Memory B cell (primary cell): ENCODE measurements around the gene MICOS13.

Experiments used
- ATAC-seq: fragments of 150-1000 bp; cut with Tn5 transposase; 2 replicates; pipeline ENCODE4 v1.10.0; 2021; ENCODE audit warnings: low read depth, mild to moderate bottlenecking, moderate library complexity
- DNase-seq, 2 donors: peaks; one replicate each; pipeline ENCODE4 v3.0.0; 2022; ENCODE audit warnings: low spot score in 2 of 2
- H3K27ac Mint-ChIP-seq: one replicate; pipeline ENCODE4 v1.8.0; 2022; ENCODE audit warnings: mild to moderate bottlenecking, moderate library complexity, mixed read lengths
- H3K27me3 Mint-ChIP-seq: one replicate; pipeline ENCODE4 v1.8.0; 2022; ENCODE audit warnings: mixed read lengths
- H3K36me3 Mint-ChIP-seq: one replicate; pipeline ENCODE4 v1.8.0; 2022; ENCODE audit warnings: mild to moderate bottlenecking, mixed read lengths
- H3K4me1 Mint-ChIP-seq: one replicate; pipeline ENCODE4 v1.8.0; 2022; ENCODE audit warnings: mixed read lengths
- H3K4me3 Mint-ChIP-seq: one replicate; pipeline ENCODE4 v1.8.0; 2022; ENCODE audit warnings: mild to moderate bottlenecking, moderate library complexity, mixed read lengths
- H3K9me3 Mint-ChIP-seq: one replicate; pipeline ENCODE4 v1.8.0; 2022; ENCODE audit warnings: mixed read lengths

The MICOS13 gene

DNA sequence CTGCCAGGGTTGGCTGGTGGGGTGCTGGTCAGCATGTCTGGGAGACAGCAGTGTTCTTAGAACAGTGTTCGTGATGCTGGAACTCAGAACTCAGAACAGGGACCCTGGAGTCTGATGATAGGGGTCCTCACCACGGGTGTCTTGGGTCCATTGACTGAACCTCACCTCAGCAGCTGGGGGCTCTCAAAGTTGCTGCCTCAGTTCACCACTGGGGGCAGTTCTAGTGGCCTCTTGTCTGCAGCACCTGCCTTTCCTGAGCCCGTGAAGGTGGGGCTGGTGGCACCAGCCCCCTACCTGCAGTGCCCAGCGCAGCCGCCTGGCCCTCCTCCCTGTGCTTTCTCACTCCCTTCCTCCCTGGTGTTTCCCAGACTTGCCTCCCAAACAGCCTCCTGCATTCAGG, 29.0 kb downstream of the MICOS13 start:
- H3K27me3 Mint-ChIP-seq, result no peaks in the 10 kb centered on the region
- no peak for ATAC-seq

DNA sequence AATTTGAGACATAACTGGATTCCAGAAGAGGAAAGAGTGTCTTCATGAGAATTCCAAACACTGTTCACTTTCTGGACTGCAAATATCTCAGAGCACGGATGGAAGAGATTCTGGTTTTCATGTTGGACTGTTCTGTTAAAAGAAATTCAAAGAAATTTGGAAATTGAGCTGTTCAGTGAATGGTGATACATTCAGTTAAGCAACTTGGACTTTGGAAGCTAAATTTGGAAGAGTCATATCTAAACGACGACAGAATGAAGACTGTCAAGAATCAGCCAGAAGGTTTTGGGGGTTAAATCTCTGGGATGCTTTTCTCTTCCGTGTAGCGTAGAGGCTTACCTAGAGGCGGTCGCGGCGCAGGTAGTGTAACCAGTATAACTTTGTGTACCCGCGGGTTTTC, 31.9 kb downstream of the MICOS13 start:
- peak overlapping the region; percentile 50 for H3K27ac Mint-ChIP-seq
- no peaks in the 10 kb centered on the region for H3K9me3 Mint-ChIP-seq
- no peak overlapping the region for H3K4me3 Mint-ChIP-seq
- no peaks in the 10 kb centered on the region for H3K27me3 Mint-ChIP-seq
- peaks cover 47% of the 10 kb centered on the region for H3K36me3 Mint-ChIP-seq
- no peak for ATAC-seq
- peaks cover 15% of the 10 kb centered on the region for H3K4me1 Mint-ChIP-seq
- DNase-seq, result no peak

More for the DNA sequence above, 29.0 kb downstream of the MICOS13 start:
- no peak overlapping the region for H3K4me3 Mint-ChIP-seq
- no peak for DNase-seq
- no peak overlapping the region for H3K27ac Mint-ChIP-seq
- peaks cover 55% of the 10 kb centered on the region for H3K36me3 Mint-ChIP-seq
- peaks cover 10% of the 10 kb centered on the region for H3K4me1 Mint-ChIP-seq
- H3K9me3 Mint-ChIP-seq, result no peaks in the 10 kb centered on the region

DNA sequence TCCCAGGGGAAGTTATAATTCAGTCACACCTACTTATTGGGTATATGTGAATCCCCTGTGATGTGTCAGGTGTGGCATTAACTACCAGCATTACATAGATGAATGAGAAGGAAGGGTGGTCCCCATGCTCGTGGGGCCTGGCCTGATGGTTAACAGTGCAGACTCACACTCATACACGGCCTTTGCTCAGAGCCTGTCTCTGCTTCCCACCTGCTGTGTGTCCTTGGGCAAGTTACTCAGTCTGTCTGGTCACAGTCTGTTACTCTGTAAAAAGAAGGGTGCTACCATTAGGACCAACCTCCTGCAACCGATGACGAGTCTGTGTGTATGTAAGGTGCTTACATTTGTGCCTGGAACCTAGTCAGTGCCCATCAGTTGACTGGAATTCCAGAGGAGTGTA, 33.6 kb downstream of the MICOS13 start:
- no peak overlapping the region for H3K4me3 Mint-ChIP-seq
- peak overlapping the region; percentile 39 for H3K27ac Mint-ChIP-seq
- peaks cover 16% of the 10 kb centered on the region for H3K4me1 Mint-ChIP-seq
- H3K27me3 Mint-ChIP-seq, result no peaks in the 10 kb centered on the region
- peaks cover 40% of the 10 kb centered on the region for H3K36me3 Mint-ChIP-seq
- DNase-seq (no peak), ATAC-seq (no peak)
- no peaks in the 10 kb centered on the region for H3K9me3 Mint-ChIP-seq

DNA sequence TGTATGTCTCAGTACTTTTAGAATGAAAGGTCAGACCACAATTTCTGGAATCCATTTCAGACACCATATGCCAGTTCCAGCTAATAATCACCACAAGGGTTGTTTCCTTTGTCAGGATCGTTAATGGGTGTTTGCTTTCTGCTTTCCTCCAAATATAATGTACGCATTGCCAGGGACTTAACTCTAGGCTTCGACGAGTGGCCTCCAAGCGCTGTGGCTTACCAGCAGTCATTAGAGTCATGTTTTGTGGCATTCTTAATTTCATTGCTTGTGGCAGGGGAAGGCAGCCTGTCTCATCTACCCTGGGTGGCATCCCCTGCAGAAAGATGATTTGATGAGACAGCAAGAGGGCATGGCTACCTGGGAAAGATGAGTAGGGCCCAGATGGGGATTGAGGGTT, 34.9 kb downstream of the MICOS13 start:
- no peaks in the 10 kb centered on the region for H3K27me3 Mint-ChIP-seq
- peaks cover 20% of the 10 kb centered on the region for H3K4me1 Mint-ChIP-seq
- H3K9me3 Mint-ChIP-seq, result no peaks in the 10 kb centered on the region
- no peak overlapping the region for H3K27ac Mint-ChIP-seq
- H3K4me3 Mint-ChIP-seq, result no peak overlapping the region
- no peak for DNase-seq
- ATAC-seq, result no peak
- H3K36me3 Mint-ChIP-seq, result peaks cover 39% of the 10 kb centered on the region

DNA sequence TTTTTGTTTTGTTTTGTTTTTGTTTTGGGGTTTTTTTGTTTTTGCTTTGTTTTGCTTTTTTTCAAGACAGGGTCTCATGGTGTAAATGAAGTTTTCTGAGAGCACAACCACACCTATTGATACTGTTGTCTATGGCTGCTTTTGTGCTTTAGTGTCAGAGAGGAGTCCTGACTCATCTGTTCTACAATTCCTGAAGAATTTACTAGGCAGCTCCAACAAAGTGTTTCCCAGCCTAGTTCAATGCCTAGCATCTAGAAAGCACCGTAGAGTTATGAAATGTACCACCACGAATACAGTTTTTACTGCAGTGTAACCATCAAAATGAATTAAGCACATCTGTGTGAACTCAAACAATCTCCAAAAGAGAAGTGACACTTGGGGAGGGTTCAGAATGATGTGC, 36.3 kb downstream of the MICOS13 start:
- H3K36me3 Mint-ChIP-seq, result peaks cover 34% of the 10 kb centered on the region
- H3K4me3 Mint-ChIP-seq, result no peak overlapping the region
- no peak for ATAC-seq
- no peak overlapping the region for H3K27ac Mint-ChIP-seq
- H3K4me1 Mint-ChIP-seq, result peaks cover 20% of the 10 kb centered on the region
- no peaks in the 10 kb centered on the region for H3K27me3 Mint-ChIP-seq
- no peak for DNase-seq
- H3K9me3 Mint-ChIP-seq, result no peaks in the 10 kb centered on the region

DNA sequence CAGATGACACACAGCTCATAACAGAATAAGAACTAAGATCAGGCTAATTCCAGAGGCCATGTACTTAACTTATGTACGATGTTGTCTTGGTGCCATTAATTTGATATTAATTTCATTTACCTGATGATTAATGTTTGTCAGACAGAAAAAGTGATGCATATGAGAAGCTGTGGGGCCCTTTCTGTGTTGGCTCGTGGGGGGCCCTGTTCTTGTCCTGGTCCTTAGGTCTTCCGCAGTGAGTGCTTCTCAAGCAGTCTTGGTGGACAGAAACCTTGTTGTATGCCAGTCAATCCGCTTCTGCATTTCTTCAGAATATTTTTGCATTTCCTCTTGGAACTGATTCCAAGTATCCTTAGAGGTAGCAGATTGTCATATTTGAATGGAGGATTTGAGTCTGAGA, 37.3 kb downstream of the MICOS13 start:
- H3K36me3 Mint-ChIP-seq, result peaks cover 29% of the 10 kb centered on the region
- DNase-seq (no peak), ATAC-seq (no peak)
- peaks cover 20% of the 10 kb centered on the region for H3K4me1 Mint-ChIP-seq
- no peak overlapping the region for H3K4me3 Mint-ChIP-seq
- H3K27me3 Mint-ChIP-seq, result no peaks in the 10 kb centered on the region
- no peak overlapping the region for H3K27ac Mint-ChIP-seq
- no peaks in the 10 kb centered on the region for H3K9me3 Mint-ChIP-seq

DNA sequence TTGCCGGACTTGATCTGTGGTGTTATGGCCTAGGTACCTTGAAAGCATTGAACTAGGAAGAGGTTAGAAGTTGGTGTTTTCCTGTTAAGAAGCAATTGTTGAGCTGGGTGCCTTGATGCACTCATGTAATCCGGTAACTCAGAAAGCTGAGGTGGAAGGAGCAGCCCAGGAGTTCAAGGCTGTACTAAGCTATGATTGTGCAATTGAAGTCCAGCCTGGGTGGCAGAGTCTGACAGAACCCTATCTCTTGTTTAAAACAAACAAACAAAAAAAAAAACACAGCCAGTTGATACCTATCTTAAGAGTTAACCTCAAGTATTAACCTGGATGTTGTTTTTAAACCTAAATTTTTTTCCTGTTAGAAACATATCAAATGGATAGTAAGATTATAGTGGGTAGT, 38.1 kb downstream of the MICOS13 start:
- peaks cover 24% of the 10 kb centered on the region for H3K36me3 Mint-ChIP-seq
- no peak for ATAC-seq
- no peaks in the 10 kb centered on the region for H3K27me3 Mint-ChIP-seq
- peaks cover 25% of the 10 kb centered on the region for H3K4me1 Mint-ChIP-seq
- H3K27ac Mint-ChIP-seq, result peak overlapping the region; percentile 38
- no peak overlapping the region for H3K4me3 Mint-ChIP-seq
- no peak for DNase-seq
- H3K9me3 Mint-ChIP-seq, result no peaks in the 10 kb centered on the region

DNA sequence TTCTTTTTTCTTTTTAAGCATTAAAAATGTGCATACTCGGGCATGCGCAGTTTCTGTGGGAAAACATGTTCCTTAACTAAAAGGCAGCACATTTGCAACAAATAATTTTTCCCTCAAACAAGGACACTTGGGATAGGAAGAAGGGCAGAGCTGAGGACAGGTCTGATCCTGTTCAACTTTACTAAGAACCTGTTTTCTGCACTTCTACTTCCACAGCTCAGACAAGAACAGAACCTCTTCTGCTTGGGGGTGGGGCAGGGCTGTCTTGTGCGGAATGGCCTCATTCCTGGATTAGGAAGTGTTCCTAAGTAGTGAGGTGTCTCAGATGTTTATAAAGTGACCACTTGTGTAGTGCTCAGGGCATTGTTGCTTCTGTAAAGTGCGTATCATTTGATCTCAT, 39.1 kb downstream of the MICOS13 start:
- no peak for DNase-seq
- Mint-ChIP-seq H3K4me1 (peaks cover 16% of the 10 kb centered on the region), H3K27ac (peak overlapping the region; percentile 38), H3K27me3 (no peaks in the 10 kb centered on the region), H3K4me3 (no peak overlapping the region), H3K36me3 (peaks cover 16% of the 10 kb centered on the region), H3K9me3 (no peaks in the 10 kb centered on the region)
- ATAC-seq, result no peak

DNA sequence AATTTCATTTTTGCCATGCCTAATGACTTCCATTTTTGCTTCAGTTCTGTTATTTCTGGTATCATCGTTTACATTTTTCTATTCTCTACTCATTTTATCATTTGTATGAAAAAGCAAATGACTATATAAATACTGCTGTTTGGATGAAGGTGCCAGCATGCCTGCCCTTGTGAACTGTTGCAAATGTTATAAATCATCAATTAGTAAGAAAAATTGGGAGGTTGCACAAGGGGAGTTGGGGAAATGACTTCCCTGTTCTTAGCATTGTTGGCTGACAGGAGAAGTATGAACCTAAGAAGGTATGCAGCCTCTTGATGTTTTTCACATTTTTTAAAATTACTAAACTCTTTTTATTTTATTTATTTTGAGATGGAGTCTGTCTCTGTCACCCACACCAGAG, 42.3 kb downstream of the MICOS13 start:
- peaks cover 10% of the 10 kb centered on the region for H3K36me3 Mint-ChIP-seq
- DNase-seq (no peak), ATAC-seq (no peak)
- H3K27me3 Mint-ChIP-seq, result no peaks in the 10 kb centered on the region
- peaks cover 18% of the 10 kb centered on the region for H3K4me1 Mint-ChIP-seq
- no peaks in the 10 kb centered on the region for H3K9me3 Mint-ChIP-seq
- no peak overlapping the region for H3K4me3 Mint-ChIP-seq
- H3K27ac Mint-ChIP-seq, result peak overlapping the region; percentile 31

DNA sequence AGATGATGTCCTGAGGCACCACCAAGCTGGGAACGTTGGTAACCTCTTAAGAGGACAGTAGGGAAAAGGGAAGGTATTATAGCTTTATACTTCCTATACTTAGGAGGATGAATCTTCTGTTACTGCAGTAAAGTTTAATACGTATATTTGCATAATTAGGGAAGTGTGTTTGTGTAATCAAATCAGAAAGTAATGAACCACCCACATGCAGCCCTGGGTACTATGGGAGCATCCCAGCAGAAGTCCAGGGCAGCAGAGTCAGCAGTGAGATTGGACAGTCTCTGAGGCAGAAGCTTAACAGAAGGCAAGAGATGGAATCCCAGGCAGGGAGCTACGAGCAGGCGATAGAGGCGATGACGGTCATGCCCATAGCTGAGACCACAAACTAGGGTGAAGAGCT, 44.9 kb downstream of the MICOS13 start:
- no peak for ATAC-seq
- Mint-ChIP-seq H3K4me3 (no peak overlapping the region), H3K4me1 (peaks cover 23% of the 10 kb centered on the region), H3K9me3 (no peaks in the 10 kb centered on the region), H3K27me3 (no peaks in the 10 kb centered on the region), H3K36me3 (peaks cover 8% of the 10 kb centered on the region), H3K27ac (no peak overlapping the region)
- DNase-seq, result no peak

DNA sequence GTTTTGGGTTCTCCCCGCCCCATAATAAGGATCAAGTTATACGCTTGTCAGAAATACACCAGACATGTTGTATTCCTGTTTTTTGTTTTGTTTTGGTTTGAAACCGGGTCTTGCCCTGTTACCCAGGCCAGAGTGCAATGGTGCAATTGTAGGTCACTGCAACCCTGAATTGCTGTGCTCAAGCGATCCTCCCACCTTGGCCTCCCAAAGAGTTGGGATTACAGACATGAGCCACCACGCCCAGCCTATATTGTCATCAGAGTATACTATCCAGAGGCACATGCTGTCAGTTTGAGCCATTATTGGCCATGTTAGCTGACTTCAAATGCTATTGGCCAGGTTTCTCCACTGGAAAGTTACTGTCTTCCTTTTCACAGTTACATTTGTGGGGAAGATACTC, 47.7 kb downstream of the MICOS13 start:
- Mint-ChIP-seq H3K27ac (no peak overlapping the region), H3K4me3 (no peak overlapping the region), H3K27me3 (no peaks in the 10 kb centered on the region)

DNA sequence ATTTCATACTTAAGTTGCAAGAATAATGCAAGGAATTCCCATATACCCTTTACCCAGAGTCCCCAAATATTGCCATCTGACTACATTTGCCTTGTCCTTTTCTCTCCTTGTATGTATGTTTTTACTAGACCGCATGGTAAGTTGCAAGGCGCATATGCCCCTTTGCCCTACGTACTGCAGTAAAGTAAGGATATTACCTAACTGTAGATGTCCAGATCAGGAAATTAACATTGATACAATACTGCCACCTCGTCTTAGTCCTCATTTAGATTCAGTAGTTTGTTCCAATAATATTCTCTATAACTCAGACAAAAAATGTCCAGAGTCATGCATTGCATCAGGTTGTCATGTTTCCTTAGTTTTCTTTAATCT, 48.1 kb downstream of the MICOS13 start:
- H3K9me3 Mint-ChIP-seq, result no peaks in the 10 kb centered on the region
- peaks cover 12% of the 10 kb centered on the region for H3K36me3 Mint-ChIP-seq
- DNase-seq (no peak), ATAC-seq (no peak)
- no peaks in the 10 kb centered on the region for H3K27me3 Mint-ChIP-seq
- peaks cover 31% of the 10 kb centered on the region for H3K4me1 Mint-ChIP-seq
- no peak overlapping the region for H3K4me3 Mint-ChIP-seq
- H3K27ac Mint-ChIP-seq, result peak overlapping the region; percentile 69

More for the DNA sequence above, 47.7 kb downstream of the MICOS13 start:
- no peak for DNase-seq
- Mint-ChIP-seq H3K4me1 (peaks cover 30% of the 10 kb centered on the region), H3K9me3 (no peaks in the 10 kb centered on the region), H3K36me3 (peaks cover 9% of the 10 kb centered on the region)
- no peak for ATAC-seq

DNA sequence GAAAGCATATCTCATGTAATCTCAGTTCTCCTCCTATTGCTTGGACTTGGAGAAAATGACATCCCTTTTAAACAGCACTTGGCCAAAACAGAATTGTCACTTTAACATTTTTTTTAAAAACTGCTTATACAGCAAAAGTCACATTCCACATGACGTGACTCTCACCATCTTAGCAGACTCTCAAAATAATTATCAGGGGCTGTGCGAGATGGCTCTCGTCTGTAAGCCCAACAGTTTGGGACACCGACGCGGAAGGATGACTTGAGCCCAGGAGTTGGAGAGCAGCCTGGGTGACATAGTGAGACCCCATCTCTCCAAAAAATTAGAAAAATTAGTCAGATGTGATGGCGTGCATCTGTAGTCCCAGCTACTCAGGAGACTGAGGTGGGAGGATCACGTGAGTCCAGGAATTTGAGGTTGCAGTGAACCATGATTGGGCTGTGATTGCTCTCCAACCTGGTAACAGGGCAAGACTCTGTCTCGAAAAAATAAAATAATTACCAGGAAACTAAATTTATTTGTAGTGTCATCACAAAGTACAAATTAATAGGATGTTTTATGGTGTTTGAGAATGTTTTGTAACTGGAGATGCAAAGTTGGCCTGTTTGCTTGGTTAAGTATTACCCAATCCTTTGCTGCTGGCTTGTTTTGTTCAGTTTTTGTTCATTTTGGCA, 48.6 kb downstream of the MICOS13 start:
- Mint-ChIP-seq H3K27me3 (no peaks in the 10 kb centered on the region), H3K36me3 (peaks cover 12% of the 10 kb centered on the region), H3K9me3 (no peaks in the 10 kb centered on the region), H3K4me1 (peaks cover 31% of the 10 kb centered on the region), H3K27ac (peak overlapping the region; percentile 69), H3K4me3 (no peak overlapping the region)
- ATAC-seq (no peak), DNase-seq (no peak)

DNA sequence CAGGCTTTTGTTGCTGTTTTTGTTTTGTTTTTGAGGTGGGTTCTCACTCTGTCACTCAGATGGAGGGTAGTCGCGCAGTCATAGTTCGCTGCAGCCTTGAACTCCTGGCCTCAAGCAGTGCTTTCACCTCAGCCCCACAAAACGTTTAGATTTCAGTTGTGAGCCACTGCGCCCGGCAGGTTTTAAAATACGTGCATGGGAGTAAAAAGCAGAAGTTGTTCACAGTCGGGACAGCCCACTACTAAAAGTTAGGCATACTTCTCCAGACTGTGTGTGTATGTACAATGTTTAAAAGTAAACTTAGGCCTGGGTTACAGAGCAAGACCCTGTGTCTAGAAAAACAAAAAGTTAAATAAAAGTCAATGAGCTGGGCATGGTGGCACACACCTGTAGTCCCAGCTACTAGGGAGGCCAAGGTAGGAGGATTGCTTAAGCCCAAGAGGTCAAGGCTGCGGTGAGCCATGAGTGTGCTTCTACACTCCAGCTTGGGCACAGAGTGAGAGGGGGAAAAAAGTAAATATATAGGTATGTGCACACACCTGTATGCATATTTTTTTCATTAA, 51.3 kb downstream of the MICOS13 start:
- peaks cover 19% of the 10 kb centered on the region for H3K36me3 Mint-ChIP-seq
- peak overlapping the region; percentile 66 for H3K4me3 Mint-ChIP-seq
- H3K9me3 Mint-ChIP-seq, result no peaks in the 10 kb centered on the region
- DNase-seq (peak; percentile 50 to 61), ATAC-seq (peak; percentile 88)
- peaks cover 44% of the 10 kb centered on the region for H3K4me1 Mint-ChIP-seq
- peak overlapping the region; percentile 76 for H3K27ac Mint-ChIP-seq
- H3K27me3 Mint-ChIP-seq, result no peaks in the 10 kb centered on the region

DNA sequence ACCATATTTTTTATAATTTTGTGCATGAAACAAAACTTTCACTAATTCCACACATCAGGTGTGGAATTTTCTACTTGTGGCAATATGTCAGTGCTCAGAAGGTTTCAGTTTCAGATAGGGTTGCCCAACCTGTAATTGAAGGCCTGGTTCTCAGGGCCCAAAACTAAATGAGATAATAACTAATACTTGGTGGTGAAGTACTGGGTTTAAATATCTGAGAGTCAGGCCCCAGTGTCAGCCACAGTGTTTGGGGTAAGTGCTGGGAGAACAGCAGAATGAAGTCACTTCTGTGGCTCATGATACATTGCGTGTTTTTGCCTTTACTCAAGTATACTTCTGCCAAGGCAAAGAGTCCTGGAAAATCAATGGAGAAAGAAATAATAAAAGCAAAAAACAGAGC, 51.9 kb downstream of the MICOS13 start:
- Mint-ChIP-seq H3K36me3 (peaks cover 19% of the 10 kb centered on the region), H3K27me3 (no peaks in the 10 kb centered on the region), H3K9me3 (no peaks in the 10 kb centered on the region), H3K4me1 (peaks cover 44% of the 10 kb centered on the region), H3K27ac (peak overlapping the region; percentile 76), H3K4me3 (peak overlapping the region; percentile 66)
- DNase-seq (no peak), ATAC-seq (no peak)
